ENCODE data around the gene CDK14. TPM values are rescaled to one million over a fixed set of nuclear protein-coding genes. Genes with fewer than 3 reads are reported as not detected.

The CDK14 gene
- total and polyA plus RNA-seq, 4 donors, result 60.9 to 126 (median 82.9) TPM

DNA sequence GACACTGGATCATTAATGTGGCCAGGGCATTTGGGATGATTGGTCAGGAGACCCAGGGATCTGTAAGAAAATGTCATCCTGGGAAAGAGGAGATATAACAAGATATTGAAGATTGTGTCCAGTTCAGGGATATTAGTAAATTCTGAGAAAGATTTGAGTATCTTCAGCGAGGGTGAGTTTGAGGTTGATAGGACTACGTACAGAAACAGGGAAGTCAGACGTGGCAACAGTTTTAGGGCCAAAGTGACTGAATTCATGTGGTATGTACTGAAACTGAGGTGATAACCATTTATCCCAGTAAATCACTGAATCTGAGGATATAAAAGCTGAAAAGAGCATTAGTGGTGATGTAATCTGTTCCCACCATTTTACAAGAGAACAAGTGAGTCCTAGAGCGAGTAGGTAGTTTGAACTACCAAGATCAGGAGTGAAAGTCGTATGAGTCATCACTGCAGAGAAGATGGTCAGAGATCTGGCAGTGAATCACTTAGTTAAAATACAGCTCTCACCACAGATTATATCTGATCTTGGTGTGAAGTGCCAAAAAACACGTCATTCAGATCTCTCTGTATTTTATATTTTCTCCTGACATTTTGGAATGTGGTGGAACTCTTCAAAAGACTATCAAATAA lies 220.5 kb downstream of the CDK14 start:
- Histone ChIP-seq H3K27me3 (ENCODE audit: control insufficient read depth, insufficient read depth, low read length) (no peaks in the 10 kb centered on the region), H3K27ac (ENCODE audit: low read depth, low read length) (no peak overlapping the region), H3K36me3 (ENCODE audit: control insufficient read depth, insufficient read depth, low read length) (no peaks in the 10 kb centered on the region), H3K9me3 (ENCODE audit: control insufficient read depth, insufficient read depth, low read length) (no peaks in the 10 kb centered on the region), H3K4me1 (ENCODE audit: control insufficient read depth, insufficient read depth, low read length) (no peaks in the 10 kb centered on the region), H3K4me3 (ENCODE audit: low read depth, low read length) (no peak overlapping the region)
- no peak for DNase-seq (ENCODE audit: low read depth in 4 of 6, low spot score in 6 of 6)
- 100% methylated on average over 2 of the region's 6 CpGs for WGBS (ENCODE audit: insufficient coverage)

DNA sequence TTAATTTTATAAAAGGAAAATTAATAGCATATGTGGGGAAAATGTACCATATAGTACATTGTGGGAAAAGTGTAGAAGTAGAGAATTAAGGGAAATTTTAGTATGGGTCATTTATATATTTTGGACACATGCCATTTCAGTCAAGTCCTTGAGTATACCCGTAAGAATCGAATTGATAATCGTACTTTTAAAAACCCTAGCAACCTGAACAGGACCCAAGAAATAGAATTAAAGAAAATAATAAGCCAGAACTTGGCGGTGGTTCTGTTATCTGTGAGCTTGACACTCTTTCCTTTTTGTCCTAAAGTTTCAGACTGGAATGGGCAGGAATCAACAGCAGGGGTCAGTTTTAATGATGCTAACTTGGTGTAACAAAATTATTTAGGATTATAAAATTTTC lies 221.0 kb downstream of the CDK14 start:
- Histone ChIP-seq H3K4me3 (ENCODE audit: low read depth, low read length) (no peak overlapping the region), H3K9me3 (ENCODE audit: control insufficient read depth, insufficient read depth, low read length) (no peaks in the 10 kb centered on the region), H3K27ac (ENCODE audit: low read depth, low read length) (no peak overlapping the region), H3K36me3 (ENCODE audit: control insufficient read depth, insufficient read depth, low read length) (no peaks in the 10 kb centered on the region), H3K4me1 (ENCODE audit: control insufficient read depth, insufficient read depth, low read length) (no peaks in the 10 kb centered on the region), H3K27me3 (ENCODE audit: control insufficient read depth, insufficient read depth, low read length) (no peaks in the 10 kb centered on the region)
- DNase-seq (ENCODE audit: low read depth in 4 of 6, low spot score in 6 of 6), result no peak
- WGBS (ENCODE audit: insufficient coverage), result 71% methylated on average over 1 of the region's 4 CpGs

DNA sequence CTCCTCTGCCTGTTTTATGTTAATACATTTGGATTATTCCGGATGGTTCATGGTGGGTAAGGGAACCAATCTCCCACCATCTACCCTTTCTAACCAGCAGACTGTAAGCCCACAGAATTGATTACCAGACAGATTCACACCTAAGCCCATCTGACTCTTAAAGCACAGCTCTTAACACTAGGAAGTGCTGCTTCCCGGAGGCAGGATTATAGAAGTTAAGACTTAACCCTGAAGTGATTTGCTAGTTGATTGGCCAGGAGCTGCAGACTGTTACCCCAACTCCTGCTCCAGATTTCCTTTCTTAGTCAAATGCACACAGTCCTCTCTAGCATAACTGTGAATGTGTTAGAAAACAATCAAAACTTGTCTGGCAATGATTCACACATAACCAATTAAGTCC lies 221.7 kb downstream of the CDK14 start:
- Histone ChIP-seq H3K9me3 (ENCODE audit: control insufficient read depth, insufficient read depth, low read length) (no peaks in the 10 kb centered on the region), H3K4me1 (ENCODE audit: control insufficient read depth, insufficient read depth, low read length) (no peaks in the 10 kb centered on the region), H3K36me3 (ENCODE audit: control insufficient read depth, insufficient read depth, low read length) (no peaks in the 10 kb centered on the region), H3K27me3 (ENCODE audit: control insufficient read depth, insufficient read depth, low read length) (no peaks in the 10 kb centered on the region), H3K4me3 (ENCODE audit: low read depth, low read length) (no peak overlapping the region), H3K27ac (ENCODE audit: low read depth, low read length) (no peak overlapping the region)
- no CpG with 5 or more reads among the region's 2 CpGs for WGBS (ENCODE audit: insufficient coverage)
- DNase-seq (ENCODE audit: low read depth in 4 of 6, low spot score in 6 of 6), result no peak

DNA sequence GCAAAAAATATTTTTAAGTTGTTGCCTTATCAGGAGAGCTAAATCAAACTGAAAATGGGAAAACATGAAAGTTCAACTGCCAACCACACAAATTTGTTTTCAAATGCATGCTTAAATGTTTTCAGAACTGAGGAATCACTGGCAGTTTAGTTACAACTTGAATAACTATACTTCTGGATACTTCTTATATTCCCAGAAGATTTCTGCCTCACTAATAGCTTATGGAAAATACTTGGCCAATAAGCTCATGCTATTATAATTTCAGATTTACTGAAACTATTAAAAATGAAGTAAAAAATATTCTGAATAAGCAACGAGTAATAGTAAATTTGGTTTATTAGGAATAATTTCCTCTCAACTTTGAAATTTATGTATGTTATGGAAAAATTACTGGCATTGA lies 222.2 kb downstream of the CDK14 start:
- H3K27ac ChIP-seq (ENCODE audit: low read depth, low read length), result no peak overlapping the region
- H3K4me3 ChIP-seq (ENCODE audit: low read depth, low read length), result no peak overlapping the region
- H3K27me3 ChIP-seq (ENCODE audit: control insufficient read depth, insufficient read depth, low read length), result no peaks in the 10 kb centered on the region
- no peaks in the 10 kb centered on the region for H3K36me3 ChIP-seq (ENCODE audit: control insufficient read depth, insufficient read depth, low read length)
- H3K4me1 ChIP-seq (ENCODE audit: control insufficient read depth, insufficient read depth, low read length), result no peaks in the 10 kb centered on the region
- no CpG with 5 or more reads among the region's 1 CpG for WGBS (ENCODE audit: insufficient coverage)
- H3K9me3 ChIP-seq (ENCODE audit: control insufficient read depth, insufficient read depth, low read length), result no peaks in the 10 kb centered on the region
- DNase-seq (ENCODE audit: low read depth in 4 of 6, low spot score in 6 of 6), result no peak

DNA sequence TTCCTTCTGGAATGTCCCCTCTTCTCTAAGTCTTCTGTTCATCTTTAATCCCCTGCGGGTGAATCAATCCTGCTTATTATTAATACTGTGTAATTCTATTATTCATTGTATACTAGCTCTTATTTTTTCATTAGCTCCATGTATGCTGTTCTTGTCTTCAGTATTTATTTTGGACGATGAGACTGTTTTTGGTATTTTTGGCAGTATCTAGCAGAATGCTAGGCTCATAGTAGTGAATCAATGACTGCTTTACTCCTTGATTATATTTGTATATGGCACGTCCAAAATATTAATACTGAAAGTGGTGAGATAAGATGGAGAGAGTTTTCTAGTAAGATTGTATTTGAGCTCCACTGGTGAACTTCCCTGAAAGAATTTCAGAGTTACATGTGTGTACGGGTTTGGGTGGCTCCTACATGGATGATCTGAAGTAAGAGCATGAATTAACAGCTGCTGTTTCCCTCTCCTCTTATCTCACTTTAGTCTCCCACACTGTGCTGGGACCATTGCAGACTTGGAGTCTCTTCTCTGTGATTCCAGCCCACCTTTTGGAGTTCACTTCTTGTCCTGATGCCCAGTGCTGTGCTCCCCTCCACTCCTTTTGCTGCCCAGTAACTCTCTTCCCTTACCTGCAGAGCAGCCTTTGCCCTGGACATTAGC lies 226.0 kb downstream of the CDK14 start:
- Histone ChIP-seq H3K4me3 (ENCODE audit: low read depth, low read length) (no peak overlapping the region), H3K27ac (ENCODE audit: low read depth, low read length) (no peak overlapping the region), H3K9me3 (ENCODE audit: control insufficient read depth, insufficient read depth, low read length) (no peaks in the 10 kb centered on the region), H3K4me1 (ENCODE audit: control insufficient read depth, insufficient read depth, low read length) (no peaks in the 10 kb centered on the region), H3K27me3 (ENCODE audit: control insufficient read depth, insufficient read depth, low read length) (no peaks in the 10 kb centered on the region), H3K36me3 (ENCODE audit: control insufficient read depth, insufficient read depth, low read length) (no peaks in the 10 kb centered on the region)
- DNase-seq (ENCODE audit: low read depth in 4 of 6, low spot score in 6 of 6), result no peak
- WGBS (ENCODE audit: insufficient coverage), result no CpG with 5 or more reads among the region's 4 CpGs

DNA sequence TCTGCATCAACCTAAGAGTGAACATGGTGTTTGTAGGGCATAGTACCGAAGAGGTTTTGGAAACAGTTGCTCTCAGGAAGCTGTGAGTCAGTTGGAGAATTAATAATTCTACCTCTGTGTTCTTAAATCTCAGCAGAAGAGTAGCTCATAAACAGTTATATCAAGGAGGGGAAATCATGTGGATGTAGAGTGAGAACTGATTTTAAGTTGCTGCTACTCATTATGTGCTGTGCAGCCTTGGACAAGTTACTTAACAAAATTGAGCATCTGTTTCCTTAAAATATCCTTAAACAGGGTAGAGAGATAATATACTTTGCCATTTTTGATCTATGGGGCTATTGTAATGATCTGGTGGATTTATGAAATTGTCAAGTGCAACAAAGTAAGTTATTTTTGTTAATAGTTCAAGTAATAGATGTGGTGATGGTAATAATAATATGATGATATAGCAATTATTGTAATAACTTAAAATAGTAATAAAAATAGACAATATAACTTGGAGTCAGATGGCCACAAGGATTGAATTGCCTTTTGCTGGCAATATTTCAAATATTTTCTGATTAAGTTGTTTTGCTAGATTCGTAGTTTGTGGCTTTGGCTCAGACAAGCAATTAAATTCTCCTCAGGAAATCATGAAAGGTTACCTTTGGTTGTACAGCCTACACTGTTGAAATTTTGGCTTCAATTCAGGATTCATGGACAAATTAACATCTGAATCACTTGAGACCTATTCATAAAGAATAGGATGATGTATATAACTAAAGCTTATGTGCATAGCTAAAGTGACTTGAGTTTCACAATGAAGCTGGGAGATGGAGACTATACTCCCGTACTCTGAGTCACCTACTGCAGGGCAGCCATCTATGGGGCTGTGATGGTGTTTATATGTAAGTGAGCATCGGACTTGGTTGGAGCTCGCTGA lies 228.5 kb downstream of the CDK14 start:
- DNase-seq (ENCODE audit: low read depth in 4 of 6, low spot score in 6 of 6), result no peak
- no CpG with 5 or more reads among the region's 5 CpGs for WGBS (ENCODE audit: insufficient coverage)

DNA sequence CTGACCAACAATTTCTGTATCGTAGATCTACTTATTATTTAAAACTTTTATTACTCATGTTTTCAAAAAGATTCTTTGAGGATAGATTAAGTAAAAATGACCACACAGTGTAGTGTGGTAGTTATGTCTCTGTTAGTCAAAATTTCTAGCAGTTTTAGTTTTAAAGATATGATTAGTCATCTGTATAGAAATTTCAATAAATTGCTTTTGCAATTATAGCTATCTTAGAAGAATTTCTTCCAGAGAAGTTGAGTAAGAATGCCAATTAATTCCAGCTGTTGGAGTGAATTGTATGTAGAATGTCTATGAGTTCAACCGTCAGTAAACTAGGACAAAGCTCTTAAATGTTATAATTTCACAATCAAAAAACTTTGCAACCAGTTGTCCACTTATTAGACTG lies 229.7 kb downstream of the CDK14 start:
- H3K4me3 ChIP-seq (ENCODE audit: low read depth, low read length), result no peak overlapping the region
- no peaks in the 10 kb centered on the region for H3K27me3 ChIP-seq (ENCODE audit: control insufficient read depth, insufficient read depth, low read length)
- no peaks in the 10 kb centered on the region for H3K36me3 ChIP-seq (ENCODE audit: control insufficient read depth, insufficient read depth, low read length)
- H3K4me1 ChIP-seq (ENCODE audit: control insufficient read depth, insufficient read depth, low read length), result no peaks in the 10 kb centered on the region
- peaks cover 4% of the 10 kb centered on the region for H3K9me3 ChIP-seq (ENCODE audit: control insufficient read depth, insufficient read depth, low read length)
- DNase-seq (ENCODE audit: low read depth in 4 of 6, low spot score in 6 of 6), result no peak
- no peak overlapping the region for H3K27ac ChIP-seq (ENCODE audit: low read depth, low read length)
- no CpG with 5 or more reads among the region's 2 CpGs for WGBS (ENCODE audit: insufficient coverage)

More for the DNA sequence above, 228.5 kb downstream of the CDK14 start:
- Histone ChIP-seq H3K4me1 (ENCODE audit: control insufficient read depth, insufficient read depth, low read length) (no peaks in the 10 kb centered on the region), H3K27me3 (ENCODE audit: control insufficient read depth, insufficient read depth, low read length) (no peaks in the 10 kb centered on the region), H3K36me3 (ENCODE audit: control insufficient read depth, insufficient read depth, low read length) (no peaks in the 10 kb centered on the region), H3K27ac (ENCODE audit: low read depth, low read length) (no peak overlapping the region), H3K4me3 (ENCODE audit: low read depth, low read length) (no peak overlapping the region), H3K9me3 (ENCODE audit: control insufficient read depth, insufficient read depth, low read length) (peaks cover under 1% of the 10 kb centered on the region)

DNA sequence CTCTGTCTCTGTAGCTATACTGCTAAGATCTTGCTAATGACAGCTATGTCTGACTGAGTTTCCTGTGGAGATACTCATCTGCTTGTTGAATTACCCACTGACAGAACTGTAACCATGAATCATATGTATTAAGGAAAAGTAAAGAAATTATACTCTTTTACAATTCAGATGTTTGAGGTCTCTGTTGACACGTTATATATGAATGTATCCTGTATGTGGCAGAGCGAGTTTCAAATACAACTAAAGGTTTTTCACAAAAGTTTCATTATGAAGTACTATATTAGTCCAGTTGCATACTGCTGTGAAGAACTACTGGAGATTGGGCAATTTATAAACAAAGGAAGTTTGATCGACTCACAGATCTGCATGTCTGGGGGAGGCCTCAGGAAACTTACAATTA lies 232.5 kb downstream of the CDK14 start:
- DNase-seq (ENCODE audit: low read depth in 4 of 6, low spot score in 6 of 6), result no peak
- H3K36me3 ChIP-seq (ENCODE audit: control insufficient read depth, insufficient read depth, low read length), result no peaks in the 10 kb centered on the region
- no peak overlapping the region for H3K27ac ChIP-seq (ENCODE audit: low read depth, low read length)
- no peaks in the 10 kb centered on the region for H3K4me1 ChIP-seq (ENCODE audit: control insufficient read depth, insufficient read depth, low read length)
- peaks cover 4% of the 10 kb centered on the region for H3K9me3 ChIP-seq (ENCODE audit: control insufficient read depth, insufficient read depth, low read length)
- WGBS (ENCODE audit: insufficient coverage), result 91% methylated on average over 1 of the region's 3 CpGs
- H3K4me3 ChIP-seq (ENCODE audit: low read depth, low read length), result no peak overlapping the region
- H3K27me3 ChIP-seq (ENCODE audit: control insufficient read depth, insufficient read depth, low read length), result no peaks in the 10 kb centered on the region

DNA sequence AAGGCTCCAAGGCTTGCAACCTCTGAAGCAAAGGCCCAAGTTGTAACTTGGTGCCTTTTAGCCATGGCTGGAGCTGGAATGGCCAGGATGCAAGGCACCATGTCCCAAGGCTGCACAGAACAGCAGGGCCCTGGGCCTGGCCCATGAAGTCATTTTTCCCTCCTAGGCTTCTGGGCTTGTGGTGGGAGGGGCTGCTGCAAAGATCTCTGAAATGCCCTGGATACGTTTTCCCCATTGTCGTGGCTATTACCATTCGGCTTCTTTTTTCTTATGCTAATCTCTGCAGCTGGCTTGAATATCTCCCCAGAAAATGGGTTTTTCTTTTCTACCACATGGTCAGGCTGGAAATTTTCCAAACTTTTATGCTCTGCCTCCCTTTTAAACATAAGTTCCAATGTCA lies 234.2 kb downstream of the CDK14 start:
- Histone ChIP-seq H3K4me1 (ENCODE audit: control insufficient read depth, insufficient read depth, low read length) (no peaks in the 10 kb centered on the region), H3K27ac (ENCODE audit: low read depth, low read length) (no peak overlapping the region), H3K27me3 (ENCODE audit: control insufficient read depth, insufficient read depth, low read length) (no peaks in the 10 kb centered on the region), H3K4me3 (ENCODE audit: low read depth, low read length) (no peak overlapping the region), H3K36me3 (ENCODE audit: control insufficient read depth, insufficient read depth, low read length) (no peaks in the 10 kb centered on the region), H3K9me3 (ENCODE audit: control insufficient read depth, insufficient read depth, low read length) (peaks cover 4% of the 10 kb centered on the region)
- DNase-seq (ENCODE audit: low read depth in 4 of 6, low spot score in 6 of 6), result no peak
- 33% methylated on average over 3 of the region's 3 CpGs for WGBS (ENCODE audit: insufficient coverage)
